ENCODE data around the gene TNFAIP3.
"Not testable (repeated sequence)": the region's sequence is repeated elsewhere in the genome, so short reads cannot be mapped to it uniquely, and the experiment has no call there.

Gene TNFAIP3

DNA sequence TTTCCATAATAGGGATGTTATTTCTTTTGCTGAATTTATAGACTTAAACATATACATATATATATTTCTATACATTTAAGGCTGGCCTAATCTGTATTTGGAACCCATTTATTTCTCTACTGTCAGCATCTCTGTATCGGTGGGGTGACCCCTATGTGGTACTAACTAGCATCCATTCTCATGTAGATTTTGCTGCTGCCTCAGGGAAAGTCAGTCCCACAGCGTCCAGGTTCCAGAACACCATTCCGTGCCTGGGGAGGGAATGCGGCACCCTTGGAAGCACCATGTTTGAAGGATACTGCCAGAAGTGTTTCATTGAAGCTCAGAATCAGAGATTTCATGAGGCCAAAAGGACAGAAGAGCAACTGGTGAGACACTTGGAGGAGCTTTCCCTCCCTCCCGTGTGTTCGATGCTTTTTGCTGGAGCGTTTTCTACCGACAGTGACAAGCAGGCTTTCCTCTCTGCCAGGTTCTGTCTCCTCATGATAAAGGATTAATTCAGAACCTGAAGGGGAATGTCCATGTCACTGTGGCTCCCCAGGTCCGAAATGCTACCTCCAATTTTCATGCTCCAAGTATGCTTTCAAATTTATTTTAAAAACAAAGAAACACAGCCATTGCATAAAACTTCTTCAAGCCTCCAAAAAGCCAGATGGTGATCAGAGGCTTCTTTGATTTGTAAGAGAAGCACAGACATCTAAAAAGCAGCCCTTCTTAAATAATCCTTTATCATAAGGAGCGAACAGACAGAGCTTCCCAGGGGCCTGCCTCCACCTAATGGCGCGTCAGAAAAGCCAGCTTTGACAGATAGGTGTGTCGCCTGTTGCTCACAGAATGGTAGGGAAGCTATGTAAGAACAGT is 13.1 kb downstream of the TNFAIP3 start:
- DNase-seq, result peak; percentile 23

DNA sequence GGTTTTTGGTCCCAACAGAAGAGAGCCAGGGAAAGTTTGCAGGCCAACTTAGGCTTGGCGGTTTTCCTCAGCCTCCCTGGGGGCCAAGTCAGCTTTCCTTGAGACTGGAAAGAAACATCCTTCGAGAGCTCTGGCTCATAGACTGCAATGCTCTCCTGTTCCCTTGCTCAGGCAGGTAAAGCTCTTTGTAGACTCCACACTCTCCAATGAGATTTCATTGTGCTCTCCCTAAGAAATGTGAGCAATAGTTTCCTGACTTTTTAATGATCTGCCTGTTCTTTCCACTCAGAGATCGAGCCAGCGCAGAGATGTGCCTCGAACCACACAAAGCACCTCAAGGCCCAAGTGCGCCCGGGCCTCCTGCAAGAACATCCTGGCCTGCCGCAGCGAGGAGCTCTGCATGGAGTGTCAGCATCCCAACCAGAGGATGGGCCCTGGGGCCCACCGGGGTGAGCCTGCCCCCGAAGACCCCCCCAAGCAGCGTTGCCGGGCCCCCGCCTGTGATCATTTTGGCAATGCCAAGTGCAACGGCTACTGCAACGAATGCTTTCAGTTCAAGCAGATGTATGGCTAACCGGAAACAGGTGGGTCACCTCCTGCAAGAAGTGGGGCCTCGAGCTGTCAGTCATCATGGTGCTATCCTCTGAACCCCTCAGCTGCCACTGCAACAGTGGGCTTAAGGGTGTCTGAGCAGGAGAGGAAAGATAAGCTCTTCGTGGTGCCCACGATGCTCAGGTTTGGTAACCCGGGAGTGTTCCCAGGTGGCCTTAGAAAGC is 13.9 kb downstream of the TNFAIP3 start:
- no peak for DNase-seq

DNA sequence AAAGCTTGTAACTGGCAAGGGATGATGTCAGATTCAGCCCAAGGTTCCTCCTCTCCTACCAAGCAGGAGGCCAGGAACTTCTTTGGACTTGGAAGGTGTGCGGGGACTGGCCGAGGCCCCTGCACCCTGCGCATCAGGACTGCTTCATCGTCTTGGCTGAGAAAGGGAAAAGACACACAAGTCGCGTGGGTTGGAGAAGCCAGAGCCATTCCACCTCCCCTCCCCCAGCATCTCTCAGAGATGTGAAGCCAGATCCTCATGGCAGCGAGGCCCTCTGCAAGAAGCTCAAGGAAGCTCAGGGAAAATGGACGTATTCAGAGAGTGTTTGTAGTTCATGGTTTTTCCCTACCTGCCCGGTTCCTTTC is 14.4 kb downstream of the TNFAIP3 start:
- DNase-seq, result peak; percentile 34

DNA sequence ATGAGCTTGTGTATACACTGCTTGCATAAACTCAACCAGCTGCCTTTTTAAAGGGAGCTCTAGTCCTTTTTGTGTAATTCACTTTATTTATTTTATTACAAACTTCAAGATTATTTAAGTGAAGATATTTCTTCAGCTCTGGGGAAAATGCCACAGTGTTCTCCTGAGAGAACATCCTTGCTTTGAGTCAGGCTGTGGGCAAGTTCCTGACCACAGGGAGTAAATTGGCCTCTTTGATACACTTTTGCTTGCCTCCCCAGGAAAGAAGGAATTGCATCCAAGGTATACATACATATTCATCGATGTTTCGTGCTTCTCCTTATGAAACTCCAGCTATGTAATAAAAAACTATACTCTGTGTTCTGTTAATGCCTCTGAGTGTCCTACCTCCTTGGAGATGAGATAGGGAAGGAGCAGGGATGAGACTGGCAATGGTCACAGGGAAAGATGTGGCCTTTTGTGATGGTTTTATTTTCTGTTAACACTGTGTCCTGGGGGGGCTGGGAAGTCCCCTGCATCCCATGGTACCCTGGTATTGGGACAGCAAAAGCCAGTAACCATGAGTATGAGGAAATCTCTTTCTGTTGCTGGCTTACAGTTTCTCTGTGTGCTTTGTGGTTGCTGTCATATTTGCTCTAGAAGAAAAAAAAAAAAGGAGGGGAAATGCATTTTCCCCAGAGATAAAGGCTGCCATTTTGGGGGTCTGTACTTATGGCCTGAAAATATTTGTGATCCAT is 15.3 kb downstream of the TNFAIP3 start:
- peak; percentile 71 for DNase-seq

DNA sequence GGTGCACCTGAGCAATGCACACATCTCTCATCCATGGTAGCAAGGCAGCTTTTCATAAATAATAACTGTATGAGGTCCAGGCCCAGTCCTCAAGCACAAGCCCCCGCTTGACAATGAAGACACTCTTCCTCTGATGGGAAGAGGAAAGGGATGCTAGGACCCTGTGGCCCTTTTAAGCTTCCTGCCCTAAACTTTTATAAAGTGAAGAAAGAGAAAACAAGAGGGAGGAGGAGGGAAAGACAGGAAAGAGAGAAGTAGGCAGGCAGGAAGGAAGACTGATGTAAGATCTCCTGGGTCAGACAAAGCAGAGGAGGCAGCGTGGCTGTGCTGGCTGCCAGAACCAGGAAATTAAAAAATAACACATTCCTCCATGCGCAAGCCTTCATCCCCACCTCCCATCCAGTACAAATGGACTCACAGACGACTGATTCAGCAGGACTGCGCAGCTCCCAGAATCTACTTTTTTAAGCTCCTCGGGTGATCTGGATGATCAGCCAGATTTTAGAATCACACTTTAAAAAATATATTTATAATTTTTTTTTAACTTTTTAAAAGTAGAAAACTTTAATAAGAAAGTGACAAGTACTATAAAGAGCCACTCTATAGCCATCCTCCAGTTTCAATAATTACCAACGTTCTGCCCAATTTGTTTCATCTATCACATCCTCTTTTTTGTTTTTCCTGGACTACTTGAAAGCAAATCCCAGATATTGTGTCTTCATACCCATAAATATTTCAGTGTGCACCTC is 16.5 kb downstream of the TNFAIP3 start:
- peak; percentile 72 for DNase-seq

DNA sequence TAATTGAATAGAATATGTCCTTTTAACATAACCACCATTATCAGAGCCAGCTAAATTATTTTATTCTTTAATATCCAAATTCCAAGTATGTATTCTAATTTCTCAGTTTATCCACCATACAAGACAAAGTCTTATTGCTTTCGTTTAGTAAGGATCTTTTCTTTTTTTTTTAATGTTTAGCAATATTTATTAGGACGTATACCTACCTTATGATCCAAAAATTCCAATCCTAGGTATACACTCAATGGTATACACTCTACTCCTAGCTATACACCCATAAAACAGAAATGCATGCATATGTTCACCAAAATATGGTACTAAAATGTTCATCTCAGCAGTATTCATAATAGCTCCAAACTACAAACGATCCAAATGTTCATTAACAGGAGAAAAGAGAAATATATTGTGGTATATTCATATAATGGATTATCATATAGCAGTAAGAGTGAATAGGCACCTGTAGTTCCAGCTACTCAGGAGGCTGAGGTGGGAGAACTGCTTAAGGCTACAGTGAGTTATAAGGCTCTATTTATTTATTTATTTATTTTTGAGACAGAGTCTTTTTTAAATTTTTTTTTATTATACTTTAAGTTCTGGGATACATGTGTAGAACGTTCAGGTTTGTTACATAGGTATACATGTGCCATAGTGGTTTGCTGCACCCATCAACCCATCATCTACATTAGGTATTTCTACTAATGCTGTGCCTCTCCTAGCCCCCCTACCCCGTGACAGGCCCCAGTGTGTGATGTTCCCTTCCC is 17.3 kb downstream of the TNFAIP3 start:
- DNase-seq, result peak; percentile 60

DNA sequence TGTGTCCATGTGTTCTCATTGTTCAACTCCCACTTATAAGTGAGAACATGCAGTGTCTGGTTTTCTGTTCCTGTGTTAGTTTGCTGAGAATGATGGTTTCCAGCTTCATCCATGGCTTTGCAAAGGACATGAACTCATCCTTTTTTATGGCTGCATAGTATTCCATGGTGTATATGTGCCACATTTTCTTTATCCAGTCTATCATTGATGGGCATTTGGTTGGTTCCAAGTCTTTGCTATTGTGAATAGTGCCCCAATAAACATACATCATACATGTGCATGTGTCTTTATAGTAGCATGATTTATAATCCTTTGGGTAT is 17.8 kb downstream of the TNFAIP3 start:
- DNase-seq, result not testable (repeated sequence)

DNA sequence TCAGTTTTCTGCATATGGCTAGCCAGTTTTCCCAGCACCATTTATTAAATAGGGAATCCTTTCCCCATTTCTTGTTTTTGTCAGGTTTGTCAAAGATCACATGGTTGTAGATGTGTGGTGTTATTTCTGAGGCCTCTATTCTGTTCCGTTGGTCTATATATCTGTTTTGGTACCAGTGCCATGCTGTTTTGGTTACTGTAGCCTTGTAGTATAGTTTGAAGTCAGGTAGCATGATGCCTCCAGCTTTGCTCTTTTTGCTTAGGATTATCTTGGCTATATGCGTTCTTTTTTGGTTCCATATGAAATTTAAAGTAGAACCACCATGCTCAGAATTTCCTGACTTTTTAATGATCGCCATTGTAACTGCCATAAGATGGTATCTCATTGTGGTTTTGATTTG is 19.2 kb downstream of the TNFAIP3 start:
- DNase-seq, result not testable (repeated sequence)

DNA sequence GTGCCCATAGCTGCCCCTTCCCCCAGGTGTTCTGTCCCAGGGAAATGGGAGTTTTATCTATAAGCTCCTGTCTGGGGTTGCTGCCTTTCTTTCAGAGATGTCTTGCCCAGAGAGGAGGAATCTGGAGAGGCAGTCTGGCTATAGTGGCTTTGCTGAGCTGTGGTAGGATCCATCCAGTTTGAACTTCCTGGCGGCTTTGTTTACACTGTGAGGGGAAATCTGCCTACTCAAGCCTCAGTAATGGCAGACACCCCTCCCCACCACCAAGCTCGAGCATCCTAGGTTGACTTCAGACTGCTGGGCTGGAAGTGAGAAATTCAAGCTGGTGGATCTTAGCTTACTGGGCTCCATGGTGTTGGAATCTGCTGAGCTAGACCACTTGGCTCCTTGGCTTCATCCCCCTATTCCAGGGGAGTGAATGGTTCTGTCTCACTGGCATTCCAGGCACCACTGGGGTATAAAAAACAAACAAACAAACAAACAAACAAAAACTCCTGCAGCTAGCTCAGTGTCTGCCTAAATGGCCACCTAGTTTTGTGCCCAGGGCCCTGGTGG is 24.0 kb downstream of the TNFAIP3 start:
- no peak for DNase-seq

DNA sequence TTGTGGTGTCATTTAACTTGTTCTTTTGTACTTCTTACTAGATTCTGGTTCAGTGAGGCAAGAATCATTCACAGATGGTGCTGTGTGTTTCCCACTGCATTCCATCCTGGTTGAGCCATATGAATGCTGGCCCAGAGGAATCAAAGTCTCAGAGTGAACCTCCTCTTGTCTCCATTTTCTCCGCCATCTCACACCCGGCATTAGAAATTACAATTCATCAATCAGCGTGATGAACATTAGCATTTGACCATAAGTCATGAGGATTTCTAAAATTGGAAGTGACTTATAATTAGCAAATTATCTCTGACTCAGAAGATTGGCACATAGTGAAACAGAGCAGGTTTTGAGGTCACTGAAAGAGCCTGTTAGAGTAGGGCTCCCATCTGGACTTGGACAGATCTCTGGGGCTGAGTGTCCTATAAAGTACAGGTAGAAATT is 25.2 kb downstream of the TNFAIP3 start:
- peak; percentile 69 for DNase-seq

DNA sequence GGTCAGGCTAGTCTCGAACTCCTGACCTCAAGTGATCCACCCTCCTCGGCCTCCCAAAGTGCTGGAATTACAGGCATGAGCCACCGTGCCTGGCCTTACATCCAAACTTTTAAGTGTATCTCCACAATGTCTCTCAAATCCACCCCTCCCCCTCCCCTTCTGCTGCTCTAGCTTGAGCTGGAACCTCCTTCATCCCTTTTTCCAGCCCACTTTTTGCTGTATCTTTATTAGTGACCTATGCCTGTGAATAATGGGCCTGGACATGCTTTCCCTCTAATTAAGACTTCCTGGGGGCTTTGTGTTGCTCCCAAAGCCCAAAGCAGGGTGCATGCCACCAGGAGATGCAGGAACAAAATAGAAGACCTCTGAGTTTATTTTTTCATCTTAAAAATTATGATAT is 26.1 kb downstream of the TNFAIP3 start:
- no peak for DNase-seq

DNA sequence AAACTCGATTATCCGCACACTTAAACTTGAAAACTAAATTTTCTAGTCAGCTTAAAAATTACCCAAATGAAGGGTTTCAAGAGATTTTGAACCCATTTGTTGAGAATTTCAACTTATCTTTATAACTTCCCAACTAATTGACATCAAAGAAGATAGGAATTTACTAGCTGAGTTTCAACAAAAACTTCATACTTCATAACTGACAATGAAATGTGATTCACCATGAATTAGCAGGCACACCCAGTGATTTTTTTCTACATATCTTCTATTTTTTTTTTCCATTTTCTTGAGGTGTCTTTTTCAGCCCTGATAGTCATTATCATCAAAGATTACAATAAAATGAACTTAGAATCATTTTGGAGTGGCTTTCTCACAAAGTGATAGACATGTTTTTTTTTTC is 26.7 kb downstream of the TNFAIP3 start:
- no peak for DNase-seq

DNA sequence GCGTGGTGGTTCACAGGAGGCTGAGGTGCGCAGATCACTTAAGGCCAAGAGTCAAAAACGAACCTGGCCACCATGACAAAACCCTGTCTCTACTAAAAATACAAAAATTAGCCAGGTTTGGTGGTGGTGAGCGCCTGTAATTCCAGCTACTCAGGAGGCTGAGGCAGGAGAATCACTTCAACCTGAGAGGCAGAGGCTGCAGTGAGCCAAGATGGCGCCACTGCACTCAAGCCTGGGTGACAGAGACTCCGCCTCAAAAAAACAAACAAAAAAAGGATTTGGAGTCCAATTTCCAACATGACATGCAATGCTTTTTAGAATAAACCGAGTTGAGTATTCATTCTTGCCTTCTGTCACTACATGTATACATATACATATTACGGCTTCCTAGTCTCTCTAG is 27.3 kb downstream of the TNFAIP3 start:
- DNase-seq, result not testable (repeated sequence)

DNA sequence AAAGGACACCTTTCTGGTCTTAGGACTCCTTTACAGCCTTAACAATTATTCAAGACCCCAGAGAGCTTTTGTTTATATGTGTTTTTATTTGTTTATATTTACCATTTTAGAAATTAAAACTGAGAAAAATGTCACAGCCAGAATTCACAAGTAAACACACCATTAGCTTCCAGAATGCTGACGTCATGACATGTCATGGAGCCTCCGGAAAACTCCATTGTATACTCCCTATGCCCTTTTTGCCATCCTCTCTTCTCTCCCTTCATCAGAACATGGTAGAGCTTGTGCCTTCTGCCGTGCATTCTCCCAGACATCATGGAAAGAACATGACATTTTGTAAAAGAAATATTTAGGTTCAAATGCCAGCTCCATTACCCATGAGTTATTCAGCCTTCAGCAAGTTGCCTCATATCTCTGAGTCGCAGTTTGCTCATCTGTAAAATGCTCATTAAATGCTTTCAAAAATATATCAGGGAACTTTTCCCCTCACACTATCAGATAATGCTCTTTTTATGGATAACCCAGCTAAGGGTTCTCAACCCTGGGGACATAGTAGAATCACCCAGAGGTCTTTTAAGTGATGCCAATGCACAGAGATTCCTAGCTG is 27.8 kb downstream of the TNFAIP3 start:
- peak; percentile 57 for DNase-seq

DNA sequence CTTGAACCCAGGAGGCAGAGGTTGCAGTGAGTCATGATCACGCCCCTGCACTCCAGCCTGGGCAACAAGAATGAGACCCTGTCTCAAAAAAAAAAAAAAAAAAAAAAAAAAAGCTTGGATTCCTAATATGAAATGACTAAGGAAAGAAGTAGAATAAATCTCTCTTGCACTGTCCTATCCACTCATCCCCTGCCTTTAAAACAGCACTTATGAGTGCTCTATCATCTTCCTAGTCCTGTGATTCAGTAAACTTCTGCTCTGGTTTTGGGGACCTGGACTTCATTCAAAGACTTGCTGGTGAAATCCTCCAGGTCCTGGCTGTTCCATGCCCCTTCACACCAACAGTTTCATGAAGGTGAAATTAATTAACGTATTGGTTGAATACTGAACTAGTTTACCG is 29.6 kb downstream of the TNFAIP3 start:
- no peak for DNase-seq

DNA sequence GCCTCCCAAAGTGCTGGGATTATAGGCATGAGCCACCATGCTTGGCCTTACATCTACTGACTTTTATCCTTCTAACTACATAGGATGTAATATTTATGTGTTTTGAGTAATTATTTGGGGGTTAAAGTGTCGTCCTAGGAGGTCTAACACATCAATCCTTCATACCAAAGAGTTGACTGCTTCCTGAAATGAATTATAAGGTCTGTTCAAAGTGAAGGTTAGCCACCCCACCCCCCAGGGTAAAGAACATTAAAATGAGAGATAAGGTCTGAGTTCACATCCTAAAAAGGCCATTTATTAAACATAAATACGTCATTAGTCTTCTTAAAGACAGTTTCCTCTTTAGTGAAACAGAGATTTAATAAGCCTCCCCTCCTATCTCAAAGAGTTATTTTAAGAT is 33.8 kb downstream of the TNFAIP3 start:
- no peak for DNase-seq

DNA sequence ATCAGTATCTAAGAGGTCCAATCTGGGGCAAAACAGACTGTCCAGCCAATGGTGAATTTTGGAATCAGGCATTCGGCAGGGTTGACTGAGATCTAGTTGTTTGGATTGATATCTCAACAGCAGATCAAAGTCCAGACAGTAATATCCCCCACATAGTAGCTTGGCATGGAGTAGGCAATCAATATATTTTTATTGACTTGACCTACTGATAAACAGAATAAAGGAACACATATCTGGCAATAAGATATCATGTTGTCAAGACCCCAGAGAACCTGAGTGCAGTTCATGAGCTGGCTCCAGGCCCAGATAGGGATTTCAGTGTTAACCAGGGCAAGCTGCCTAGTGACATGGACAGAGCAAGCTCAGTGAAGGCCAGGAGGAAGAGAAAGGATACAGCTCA is 34.4 kb downstream of the TNFAIP3 start:
- no peak for DNase-seq

DNA sequence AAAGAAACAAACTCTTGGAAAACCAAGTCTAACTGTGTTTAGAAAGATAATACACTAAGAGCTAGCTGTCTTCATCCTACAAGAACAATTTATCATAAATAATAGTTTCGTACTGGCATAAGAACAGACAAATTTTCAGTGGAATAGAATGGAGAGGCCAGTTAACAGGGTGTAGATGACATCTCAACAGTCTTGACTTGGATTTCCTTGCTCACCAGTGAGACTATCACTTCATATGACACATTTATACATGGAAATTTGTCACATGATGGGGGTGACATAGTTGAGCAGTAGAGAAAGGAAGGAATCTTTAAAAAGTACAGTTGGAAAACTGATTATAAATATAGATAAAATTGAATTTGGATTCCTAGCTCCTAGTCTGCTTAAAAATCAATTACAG is 35.6 kb downstream of the TNFAIP3 start:
- DNase-seq, result no peak

DNA sequence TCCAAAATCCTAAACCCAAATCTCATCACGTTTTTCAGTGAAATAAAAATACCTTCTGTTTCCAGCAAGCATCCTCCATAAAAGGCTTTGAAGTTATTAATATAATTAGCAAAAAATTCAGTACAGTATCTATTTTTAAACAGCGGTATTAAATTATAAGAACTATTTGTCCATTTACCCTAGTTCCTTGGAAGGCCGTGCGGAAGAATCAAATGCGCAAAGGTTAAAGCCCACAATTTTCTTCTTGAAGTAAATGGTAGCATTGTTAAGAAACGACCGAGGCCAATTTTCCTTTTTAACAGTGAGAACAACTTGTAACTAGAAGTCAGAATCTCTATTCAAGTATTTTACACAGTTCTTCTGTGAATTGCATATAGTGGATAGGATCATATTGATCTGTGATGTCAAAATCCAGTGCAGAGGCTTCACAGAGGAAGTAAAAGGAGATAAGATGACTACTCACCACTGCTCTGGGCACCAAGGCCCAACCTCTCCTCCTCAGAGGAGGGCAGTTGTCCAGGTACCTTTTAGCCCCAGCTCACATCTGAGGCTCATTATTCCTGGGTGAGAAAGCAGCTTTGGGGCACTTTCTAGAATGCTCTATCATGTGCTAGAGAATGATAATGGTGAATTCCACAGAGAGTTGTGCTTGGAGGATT is 36.3 kb downstream of the TNFAIP3 start:
- DNase-seq, result no peak

DNA sequence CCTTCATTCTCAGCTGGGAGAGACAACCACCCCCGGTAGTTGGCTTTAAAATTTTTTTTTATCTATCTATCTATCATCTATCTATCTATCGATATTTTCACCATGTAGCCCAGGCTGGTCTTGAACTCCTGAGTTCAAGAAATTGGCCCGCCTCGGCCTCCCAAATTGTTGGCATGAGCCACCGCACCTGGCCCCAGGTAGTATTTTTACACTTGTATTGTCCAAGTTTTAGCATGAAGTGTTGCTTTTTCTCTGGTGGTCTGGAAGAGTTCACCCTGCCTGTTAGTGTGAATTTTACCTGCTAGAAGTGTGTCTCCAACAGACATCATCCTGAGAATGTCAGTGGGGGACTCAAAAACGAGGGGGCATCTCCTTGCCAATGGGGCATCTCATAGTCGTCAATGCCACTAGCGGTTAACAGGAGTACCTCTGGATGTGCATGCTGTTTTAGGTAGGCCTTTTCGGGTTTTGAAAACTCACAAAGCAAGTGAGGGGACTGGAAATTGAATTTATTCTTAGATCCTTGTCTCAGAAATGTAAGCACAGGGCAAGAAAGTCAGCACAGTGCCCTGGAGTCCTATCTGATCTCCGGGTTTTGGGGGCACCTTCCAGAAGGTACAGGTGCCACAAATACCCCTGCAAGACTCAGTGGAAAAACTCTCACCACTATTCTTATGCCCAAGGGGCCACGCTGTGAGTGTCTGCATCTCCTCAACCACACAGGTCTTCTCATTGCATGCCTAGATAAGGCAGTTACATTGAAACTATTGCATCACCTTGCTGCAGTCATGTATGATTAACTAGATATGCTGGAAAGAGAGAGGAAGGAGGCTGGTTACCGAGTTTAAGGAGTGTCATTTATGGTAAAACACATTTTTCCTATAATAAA is 37.1 kb downstream of the TNFAIP3 start:
- DNase-seq, result peak; percentile 73
